Measurements from ENCODE around the gene MAP3K9.

Gene MAP3K9

DNA sequence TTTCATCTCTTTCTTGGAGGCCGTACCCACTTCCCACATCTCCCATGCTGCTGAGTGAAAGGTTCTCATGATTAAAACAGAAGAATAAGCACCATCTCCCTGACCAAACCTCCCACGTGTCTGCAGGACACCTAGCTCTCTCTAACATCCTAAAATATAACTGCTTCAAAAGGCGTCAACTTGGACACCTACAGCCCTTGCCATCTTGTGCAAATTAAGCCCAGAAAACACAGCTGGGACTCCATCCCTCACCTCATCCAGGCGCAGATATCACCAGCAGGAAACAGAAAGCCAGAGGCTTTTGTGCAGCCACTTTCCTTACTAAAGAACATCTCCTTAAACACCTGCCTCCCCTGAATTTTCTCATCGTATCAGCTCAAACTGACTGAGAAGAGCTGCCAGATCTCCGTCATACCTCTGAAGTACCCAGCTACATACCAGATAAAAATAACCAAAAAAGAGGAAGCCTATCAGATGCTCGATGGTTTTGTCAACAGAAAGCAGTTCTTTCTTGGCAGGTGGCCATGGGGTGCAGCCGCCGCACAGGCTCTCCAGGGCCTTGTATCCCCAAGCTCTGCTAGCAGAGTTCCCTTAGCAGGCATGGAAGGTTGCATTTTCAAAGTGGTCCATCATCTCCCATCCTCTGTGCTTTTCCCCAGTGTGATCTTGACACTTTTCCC lies 28.8 kb downstream of the MAP3K9 start (continued):
- TF ChIP-seq, protein P1, sequence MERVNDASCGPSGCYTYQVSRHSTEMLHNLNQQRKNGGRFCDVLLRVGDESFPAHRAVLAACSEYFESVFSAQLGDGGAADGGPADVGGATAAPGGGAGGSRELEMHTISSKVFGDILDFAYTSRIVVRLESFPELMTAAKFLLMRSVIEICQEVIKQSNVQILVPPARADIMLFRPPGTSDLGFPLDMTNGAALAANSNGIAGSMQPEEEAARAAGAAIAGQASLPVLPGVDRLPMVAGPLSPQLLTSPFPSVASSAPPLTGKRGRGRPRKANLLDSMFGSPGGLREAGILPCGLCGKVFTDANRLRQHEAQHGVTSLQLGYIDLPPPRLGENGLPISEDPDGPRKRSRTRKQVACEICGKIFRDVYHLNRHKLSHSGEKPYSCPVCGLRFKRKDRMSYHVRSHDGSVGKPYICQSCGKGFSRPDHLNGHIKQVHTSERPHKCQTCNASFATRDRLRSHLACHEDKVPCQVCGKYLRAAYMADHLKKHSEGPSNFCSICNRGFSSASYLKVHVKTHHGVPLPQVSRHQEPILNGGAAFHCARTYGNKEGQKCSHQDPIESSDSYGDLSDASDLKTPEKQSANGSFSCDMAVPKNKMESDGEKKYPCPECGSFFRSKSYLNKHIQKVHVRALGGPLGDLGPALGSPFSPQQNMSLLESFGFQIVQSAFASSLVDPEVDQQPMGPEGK (CRISPR knock-in tag; IDR thresholded peaks at IDR 0.05; ENCODE audit: borderline replicate concordance) = no peak
- TF ChIP-seq RARB (CRISPR knock-in tag; IDR thresholded peaks at IDR 0.05) = no peak
- TF ChIP-seq ZFP3 (CRISPR knock-in tag; IDR thresholded peaks at IDR 0.05) = no peak

- TF ChIP-seq ZFP3 (CRISPR knock-in tag; IDR thresholded peaks at IDR 0.05) (no peak), ZFP30 (CRISPR knock-in tag; IDR thresholded peaks at IDR 0.05) (no peak), PPARA (CRISPR knock-in tag; IDR thresholded peaks at IDR 0.05; ENCODE audit: borderline replicate concordance) (no peak), CSDC2 (CRISPR knock-in tag; IDR thresholded peaks at IDR 0.05) (no peak), TSHZ2 (CRISPR knock-in tag; IDR thresholded peaks at IDR 0.05) (no peak), ARNTL (CRISPR knock-in tag; IDR thresholded peaks at IDR 0.05; ENCODE audit: borderline replicate concordance, low read depth) (no peak), ZC3H10 (CRISPR knock-in tag; IDR thresholded peaks at IDR 0.05) (no peak), ESRRG (CRISPR knock-in tag; IDR thresholded peaks at IDR 0.05) (no peak), GLIS3 (CRISPR knock-in tag; IDR thresholded peaks at IDR 0.05) (no peak), BACH2 (CRISPR knock-in tag; IDR thresholded peaks at IDR 0.05; ENCODE audit: borderline replicate concordance) (no peak), TOX (CRISPR knock-in tag; IDR thresholded peaks at IDR 0.05; ENCODE audit: borderline replicate concordance) (no peak)
- no peak for ATAC-seq
Measured at GRCh38 chr14:70779667-70780066, 29.6 kb downstream of the MAP3K9 start.

- TF ChIP-seq ESRRG (CRISPR knock-in tag; IDR thresholded peaks at IDR 0.05) (no peak), ISL1 (CRISPR knock-in tag; IDR thresholded peaks at IDR 0.05) (no peak), ARNTL (CRISPR knock-in tag; IDR thresholded peaks at IDR 0.05; ENCODE audit: borderline replicate concordance, low read depth) (no peak), ZC3H10 (CRISPR knock-in tag; IDR thresholded peaks at IDR 0.05) (no peak), RARB (CRISPR knock-in tag; IDR thresholded peaks at IDR 0.05) (no peak), ZFP30 (CRISPR knock-in tag; IDR thresholded peaks at IDR 0.05) (no peak), ZNF565 (CRISPR knock-in tag; conservative IDR thresholded peaks at IDR 0.05; ENCODE audit: low read depth) (no peak), ZNF70 (CRISPR knock-in tag; IDR thresholded peaks at IDR 0.05) (no peak), CSDC2 (CRISPR knock-in tag; IDR thresholded peaks at IDR 0.05) (no peak), PPARA (CRISPR knock-in tag; IDR thresholded peaks at IDR 0.05; ENCODE audit: borderline replicate concordance) (no peak), TCF4 (CRISPR knock-in tag; IDR thresholded peaks at IDR 0.05; ENCODE audit: borderline replicate concordance) (no peak)
- TF ChIP-seq, protein P2, sequence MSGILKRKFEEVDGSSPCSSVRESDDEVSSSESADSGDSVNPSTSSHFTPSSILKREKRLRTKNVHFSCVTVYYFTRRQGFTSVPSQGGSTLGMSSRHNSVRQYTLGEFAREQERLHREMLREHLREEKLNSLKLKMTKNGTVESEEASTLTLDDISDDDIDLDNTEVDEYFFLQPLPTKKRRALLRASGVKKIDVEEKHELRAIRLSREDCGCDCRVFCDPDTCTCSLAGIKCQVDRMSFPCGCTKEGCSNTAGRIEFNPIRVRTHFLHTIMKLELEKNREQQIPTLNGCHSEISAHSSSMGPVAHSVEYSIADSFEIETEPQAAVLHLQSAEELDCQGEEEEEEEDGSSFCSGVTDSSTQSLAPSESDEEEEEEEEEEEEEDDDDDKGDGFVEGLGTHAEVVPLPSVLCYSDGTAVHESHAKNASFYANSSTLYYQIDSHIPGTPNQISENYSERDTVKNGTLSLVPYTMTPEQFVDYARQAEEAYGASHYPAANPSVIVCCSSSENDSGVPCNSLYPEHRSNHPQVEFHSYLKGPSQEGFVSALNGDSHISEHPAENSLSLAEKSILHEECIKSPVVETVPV (CRISPR knock-in tag; IDR thresholded peaks at IDR 0.05) = no peak
- TF ChIP-seq, protein P1 (CRISPR knock-in tag; IDR thresholded peaks at IDR 0.05; ENCODE audit: borderline replicate concordance) = no peak
- ATAC-seq = no peak
Measured at GRCh38 chr14:70776197-70776596, 33.1 kb downstream of the MAP3K9 start.

DNA sequence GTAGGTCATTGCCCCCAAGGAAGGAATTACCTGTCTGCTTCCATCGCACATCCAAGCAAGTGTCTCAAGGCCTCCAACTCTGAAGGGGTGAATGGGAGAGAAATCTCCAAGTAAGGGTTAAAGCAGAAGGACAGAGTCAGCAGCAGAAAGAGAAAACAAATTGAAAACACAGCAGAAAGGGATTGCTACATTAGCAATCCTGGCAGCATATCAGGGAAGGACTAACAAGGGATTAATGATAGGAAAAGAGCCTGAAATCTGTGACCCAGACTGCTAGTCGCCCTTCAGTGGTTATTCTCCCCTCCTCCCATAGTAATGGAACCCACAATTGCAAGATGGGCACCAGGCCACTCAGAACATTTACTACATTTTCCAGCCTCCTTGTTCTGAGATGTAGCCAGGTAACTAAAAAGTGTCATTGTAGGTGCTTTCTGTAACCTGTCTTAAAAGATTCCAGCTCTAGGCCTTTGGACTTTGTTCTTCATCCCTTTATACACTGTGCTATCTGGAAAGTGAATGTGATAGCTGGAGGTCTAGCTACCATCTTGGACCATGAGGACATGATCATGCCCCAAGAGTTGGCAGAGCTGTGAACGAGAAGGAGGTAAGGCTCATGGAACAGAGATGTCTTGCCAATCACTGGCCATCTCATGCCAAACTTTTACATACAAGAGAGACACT lies 36.0 kb downstream of the MAP3K9 start:
- no peak for ATAC-seq
- TF ChIP-seq TSHZ2 (CRISPR knock-in tag; IDR thresholded peaks at IDR 0.05) (no peak), RARB (CRISPR knock-in tag; IDR thresholded peaks at IDR 0.05) (no peak), ZNF565 (CRISPR knock-in tag; conservative IDR thresholded peaks at IDR 0.05; ENCODE audit: low read depth) (no peak), ZNF70 (CRISPR knock-in tag; IDR thresholded peaks at IDR 0.05) (no peak), ZFP30 (CRISPR knock-in tag; IDR thresholded peaks at IDR 0.05) (no peak), PPARA (CRISPR knock-in tag; IDR thresholded peaks at IDR 0.05; ENCODE audit: borderline replicate concordance) (no peak), POU6F1 (CRISPR knock-in tag; IDR thresholded peaks at IDR 0.05; ENCODE audit: borderline replicate concordance, low read depth) (no peak), BACH2 (CRISPR knock-in tag; IDR thresholded peaks at IDR 0.05; ENCODE audit: borderline replicate concordance) (no peak), ZNF8 (CRISPR knock-in tag; IDR thresholded peaks at IDR 0.05) (no peak), ISL1 (CRISPR knock-in tag; IDR thresholded peaks at IDR 0.05) (no peak), ZFP3 (CRISPR knock-in tag; IDR thresholded peaks at IDR 0.05) (no peak), TCF4 (CRISPR knock-in tag; IDR thresholded peaks at IDR 0.05; ENCODE audit: borderline replicate concordance) (no peak)
